Sigmoid colon (tissue), 7 donors: ENCODE measurements around the gene SHISAL1. TPM values are rescaled to one million over a fixed set of nuclear protein-coding genes. Genes with fewer than 3 reads are reported as not detected.
A peak's percentile ranks its signal among the peaks of the same experiment; 100 is the strongest.

Experiments used
- DNase-seq: peaks from one replicate; pipeline ENCODE4 v3.0.0-alpha.2; 2019
- H3K27ac ChIP-seq, 4 donors: fragments of 200-600 bp; sonication (generic); one replicate each; pipeline ENCODE4 v1.5.1; 2016 to 2019; ENCODE audit warnings: mild to moderate bottlenecking in 1 of 4
- H3K27me3 ChIP-seq, 3 donors: fragments of 200-600 bp; sonication (generic); one replicate each; pipeline ENCODE4 v1.5.1; 2019; ENCODE audit warnings: mild to moderate bottlenecking in 1 of 3
- H3K36me3 ChIP-seq, 4 donors: fragments of 200-600 bp; sonication (generic); one replicate each; pipeline ENCODE4 v1.5.1; 2016 to 2019
- H3K4me1 ChIP-seq, 4 donors: fragments of 200-600 bp; sonication (generic); one replicate each; pipeline ENCODE4 v1.5.1; 2017 to 2019
- H3K4me3 ChIP-seq, 4 donors: fragments of 200-600 bp; sonication (generic); one replicate each; pipeline ENCODE4 v1.5.1; 2017 to 2019; ENCODE audit warnings: mild to moderate bottlenecking in 2 of 4, moderate library complexity in 1 of 4
- H3K9me3 ChIP-seq, 4 donors: fragments of 200-600 bp in 3 of 4; sonication (generic) in 3 of 4; one replicate each; pipeline versions ENCODE4 v1.5.1 to v1.6.1; 2013 to 2019
- CTCF ChIP-seq, 4 experiments: fragments of 450-650 bp in 3 of 4; fragments of 200-600 bp in 1 of 4; IDR thresholded peaks; one replicate each; pipeline ENCODE4 v1.5.1; 2016 to 2019; ENCODE audit warnings: antibody characterized with exemption in 4 of 4, mild to moderate bottlenecking in 3 of 4, moderate library complexity in 2 of 4
- EP300 ChIP-seq, 4 donors: sonication (generic); formaldehyde crosslinking; IDR thresholded peaks; one replicate each; pipeline ENCODE4 v1.6.1; 2017; ENCODE audit warnings: antibody characterized with exemption in 4 of 4
- POLR2A ChIP-seq, 2 donors: fragments of 450-650 bp; IDR thresholded peaks; one replicate each; pipeline ENCODE4 v1.6.1; 2016; ENCODE audit warnings: antibody characterized with exemption in 2 of 2, mild to moderate bottlenecking in 2 of 2, moderate library complexity in 2 of 2
- POLR2AphosphoS5 ChIP-seq, 4 donors: sonication (generic); formaldehyde crosslinking; IDR thresholded peaks; one replicate each; pipeline ENCODE4 v1.6.1; 2017; ENCODE audit warnings: antibody characterized with exemption in 4 of 4
- WGBS, 2 donors: extraction: QIAGEN DNeasy Blood & Tissue Kit; methylation state at CpG; one replicate each; pipeline ENCODE4 v1.1.7; 2013; 5-methylcytosine and 5-hydroxymethylcytosine counted together
- intact Hi-C: fragments of 100-400 bp; cut with DNase I; formaldehyde crosslinking; loops from one replicate; pipeline ENCODE4 v1.15.1; 2023
- polyA plus RNA-seq, 3 donors: library from polyadenylated mRNA; stranded (reverse); fragments of 200-250 nt; gene quantifications; one replicate each; pipeline ENCODE4 v1.2.3, GENCODE V29; 2013
- total RNA-seq, 4 donors: library from RNA; depleted of rRNA; stranded (reverse); fragments of >200 nt; gene quantifications; one replicate each; pipeline ENCODE4 v1.1.0, GENCODE V29; 2016
- donor health status: healthy with polysubstance abuse.
- donor health status: Bipolar disorder and iron deficiency.
- donor health status: healthy.

The SHISAL1 gene
- total and polyA plus RNA-seq, 7 donors = 0.23 to 32.4 (median 20.7) TPM

- 76 to 95% methylated on average over 6 of the region's 6 CpGs for WGBS, 2 donors
- Histone ChIP-seq H3K27me3 (no peaks in the 10 kb centered on the region), H3K9me3 (no peaks in the 10 kb centered on the region), H3K36me3 (no peaks in the 10 kb centered on the region), H3K4me3 (no peak overlapping the region), H3K4me1 (peaks cover 0 to 20% (median 11%) of the 10 kb centered on the region in 4 donors), H3K27ac (no peak overlapping the region)
- intact Hi-C loops = no loop called here
- TF ChIP-seq CTCF (IDR thresholded peaks at IDR 0.05) = no peak
- TF ChIP-seq POLR2AphosphoS5 (IDR thresholded peaks at IDR 0.05) = no peak
- no peak for TF ChIP-seq EP300 (IDR thresholded peaks at IDR 0.05)
- no peak for TF ChIP-seq POLR2A (IDR thresholded peaks at IDR 0.05)
- DNase-seq = peak; percentile 42
These were observed 112.3 kb downstream of the SHISAL1 start for GRCh38 chr22:44200451-44200850.

DNA sequence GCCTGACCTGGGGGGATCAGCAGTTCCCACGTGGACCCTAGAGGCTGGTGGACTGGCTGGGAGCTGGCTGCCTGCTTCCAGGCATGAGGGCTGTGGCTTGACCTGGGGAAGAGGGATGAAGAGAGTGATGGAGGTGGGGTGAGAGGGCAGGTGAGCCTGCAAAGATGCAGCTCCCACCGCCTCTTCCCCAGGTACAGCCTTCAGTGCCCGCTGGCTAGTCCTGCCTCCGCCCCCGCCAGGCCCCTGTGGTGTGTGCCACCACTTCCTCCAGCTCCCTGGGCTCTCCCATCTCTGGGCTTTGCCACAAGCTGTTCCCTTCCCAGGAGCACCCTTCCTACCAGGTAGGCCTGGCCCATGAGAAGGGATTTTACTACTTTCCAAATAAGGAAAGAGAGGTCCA, 112.9 kb downstream of the SHISAL1 start:
- intact Hi-C loops = no loop called here
- Histone ChIP-seq H3K4me3 (no peak overlapping the region), H3K9me3 (no peaks in the 10 kb centered on the region), H3K27ac (no peak overlapping the region), H3K36me3 (no peaks in the 10 kb centered on the region), H3K4me1 (peaks cover 0 to 20% (median 11%) of the 10 kb centered on the region in 4 donors), H3K27me3 (no peaks in the 10 kb centered on the region)
- peak; percentile 56 for DNase-seq
- TF ChIP-seq POLR2AphosphoS5 (IDR thresholded peaks at IDR 0.05) (no peak), POLR2A (IDR thresholded peaks at IDR 0.05) (no peak)
- WGBS, 2 donors = 75 to 89% methylated on average over 5 of the region's 5 CpGs

GRCh38 chr22:44199164-44199563, 113.6 kb downstream of the SHISAL1 start:
- H3K27ac ChIP-seq = no peak overlapping the region
- WGBS, 2 donors = 70 to 88% methylated on average over 2 of the region's 2 CpGs
- no peaks in the 10 kb centered on the region for H3K36me3 ChIP-seq
- no peaks in the 10 kb centered on the region for H3K9me3 ChIP-seq
- intact Hi-C loops = no loop called here
- no peaks in the 10 kb centered on the region for H3K27me3 ChIP-seq
- no peak for DNase-seq
- peaks cover 0 to 20% (median 11%) of the 10 kb centered on the region in 4 donors for H3K4me1 ChIP-seq
- TF ChIP-seq POLR2A (IDR thresholded peaks at IDR 0.05) (no peak), CTCF (IDR thresholded peaks at IDR 0.05) (no peak), POLR2AphosphoS5 (IDR thresholded peaks at IDR 0.05) (no peak), EP300 (IDR thresholded peaks at IDR 0.05) (no peak)
- no peak overlapping the region for H3K4me3 ChIP-seq

GRCh38 chr22:44197271-44197670, 115.5 kb downstream of the SHISAL1 start:
- no peak overlapping the region for H3K4me3 ChIP-seq
- H3K9me3 ChIP-seq = no peaks in the 10 kb centered on the region
- WGBS, 2 donors = 84 to 88% methylated on average over 2 of the region's 2 CpGs
- peaks cover 0 to 18% (median 7%) of the 10 kb centered on the region in 4 donors for H3K4me1 ChIP-seq
- H3K27me3 ChIP-seq = no peaks in the 10 kb centered on the region
- H3K27ac ChIP-seq = no peak overlapping the region
- TF ChIP-seq POLR2A (IDR thresholded peaks at IDR 0.05) (no peak), EP300 (IDR thresholded peaks at IDR 0.05) (no peak), POLR2AphosphoS5 (IDR thresholded peaks at IDR 0.05) (no peak), CTCF (IDR thresholded peaks at IDR 0.05) (no peak)
- H3K36me3 ChIP-seq = no peaks in the 10 kb centered on the region
- peak; percentile 18 for DNase-seq
- intact Hi-C loops = no loop called here

GRCh38 chr22:44196731-44197131, 116.0 kb downstream of the SHISAL1 start:
- Histone ChIP-seq H3K4me1 (peaks cover 0 to 13% (median 4%) of the 10 kb centered on the region in 4 donors), H3K36me3 (no peaks in the 10 kb centered on the region), H3K27me3 (no peaks in the 10 kb centered on the region), H3K4me3 (no peak overlapping the region), H3K9me3 (no peaks in the 10 kb centered on the region), H3K27ac (no peak overlapping the region)
- DNase-seq = peak; percentile 50
- WGBS, 2 donors = 72 to 85% methylated on average over 10 of the region's 10 CpGs
- intact Hi-C loops = no loop called here
- TF ChIP-seq POLR2A (IDR thresholded peaks at IDR 0.05) (no peak), POLR2AphosphoS5 (IDR thresholded peaks at IDR 0.05) (no peak), EP300 (IDR thresholded peaks at IDR 0.05) (no peak), CTCF (IDR thresholded peaks at IDR 0.05) (no peak)
